Measurements from ENCODE around the gene SNCAIP. TPM values are rescaled to one million over a fixed set of nuclear protein-coding genes. Genes with fewer than 3 reads are reported as not detected.

SNCAIP gene
- total RNA-seq, 3 donors from 2014 or later (not counting 1 experiment from before 2014, with no cell fraction given), result 0.73 TPM; not detected in 2

DNA sequence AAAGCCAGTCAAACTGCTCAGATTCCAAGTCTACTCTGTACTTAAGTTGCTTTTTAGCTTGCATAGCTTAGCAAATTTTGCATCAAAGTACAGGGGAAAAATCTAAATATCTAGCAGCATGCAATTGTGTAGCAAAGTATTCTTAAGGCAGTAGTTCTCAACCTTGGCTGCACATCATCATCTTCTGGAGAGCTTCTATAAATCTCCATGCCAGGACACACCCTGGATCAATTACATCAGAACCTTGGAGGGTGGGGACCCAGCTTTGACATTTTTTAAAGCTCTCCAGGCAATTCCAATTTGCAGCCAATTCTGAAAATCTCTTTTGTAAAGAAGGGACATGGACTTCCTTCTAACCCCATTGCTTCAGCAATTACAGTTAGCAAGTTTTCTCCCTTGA is 187.5 kb downstream of the SNCAIP start:
- no peak overlapping the region for H3K27ac Mint-ChIP-seq
- no peaks in the 10 kb centered on the region for H3K27me3 ChIP-seq (ENCODE audit: control insufficient read depth, insufficient read depth, low read length)
- ATAC-seq (no peak), DNase-seq (no peak)
- H3K4me1 Mint-ChIP-seq, result no peaks in the 10 kb centered on the region
- H3K27ac ChIP-seq (ENCODE audit: low read length), result no peak overlapping the region
- TF ChIP-seq, protein P1, sequence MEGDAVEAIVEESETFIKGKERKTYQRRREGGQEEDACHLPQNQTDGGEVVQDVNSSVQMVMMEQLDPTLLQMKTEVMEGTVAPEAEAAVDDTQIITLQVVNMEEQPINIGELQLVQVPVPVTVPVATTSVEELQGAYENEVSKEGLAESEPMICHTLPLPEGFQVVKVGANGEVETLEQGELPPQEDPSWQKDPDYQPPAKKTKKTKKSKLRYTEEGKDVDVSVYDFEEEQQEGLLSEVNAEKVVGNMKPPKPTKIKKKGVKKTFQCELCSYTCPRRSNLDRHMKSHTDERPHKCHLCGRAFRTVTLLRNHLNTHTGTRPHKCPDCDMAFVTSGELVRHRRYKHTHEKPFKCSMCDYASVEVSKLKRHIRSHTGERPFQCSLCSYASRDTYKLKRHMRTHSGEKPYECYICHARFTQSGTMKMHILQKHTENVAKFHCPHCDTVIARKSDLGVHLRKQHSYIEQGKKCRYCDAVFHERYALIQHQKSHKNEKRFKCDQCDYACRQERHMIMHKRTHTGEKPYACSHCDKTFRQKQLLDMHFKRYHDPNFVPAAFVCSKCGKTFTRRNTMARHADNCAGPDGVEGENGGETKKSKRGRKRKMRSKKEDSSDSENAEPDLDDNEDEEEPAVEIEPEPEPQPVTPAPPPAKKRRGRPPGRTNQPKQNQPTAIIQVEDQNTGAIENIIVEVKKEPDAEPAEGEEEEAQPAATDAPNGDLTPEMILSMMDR (IDR thresholded peaks at IDR 0.05), result no peak
- no peak overlapping the region for H3K4me3 Mint-ChIP-seq
- intact Hi-C loops (cut with micrococcal nuclease), result no loop called here
- peaks cover 0 to 3% of the 10 kb centered on the region in 2 donors for H3K27me3 Mint-ChIP-seq (ENCODE audit: low read depth in 2 of 2)
- no peaks in the 10 kb centered on the region for H3K9me3 ChIP-seq (ENCODE audit: control insufficient read depth, insufficient read depth, low read length)
- no peak overlapping the region for H3K4me3 ChIP-seq (ENCODE audit: low read length)
- H3K36me3 Mint-ChIP-seq, result no peaks in the 10 kb centered on the region
- H3K4me1 ChIP-seq (ENCODE audit: control insufficient read depth, insufficient read depth, low read length), result no peaks in the 10 kb centered on the region
- no peaks in the 10 kb centered on the region for H3K36me3 ChIP-seq (ENCODE audit: control insufficient read depth, insufficient read depth, low read length)
- H3K9me3 Mint-ChIP-seq, result no peaks in the 10 kb centered on the region

DNA sequence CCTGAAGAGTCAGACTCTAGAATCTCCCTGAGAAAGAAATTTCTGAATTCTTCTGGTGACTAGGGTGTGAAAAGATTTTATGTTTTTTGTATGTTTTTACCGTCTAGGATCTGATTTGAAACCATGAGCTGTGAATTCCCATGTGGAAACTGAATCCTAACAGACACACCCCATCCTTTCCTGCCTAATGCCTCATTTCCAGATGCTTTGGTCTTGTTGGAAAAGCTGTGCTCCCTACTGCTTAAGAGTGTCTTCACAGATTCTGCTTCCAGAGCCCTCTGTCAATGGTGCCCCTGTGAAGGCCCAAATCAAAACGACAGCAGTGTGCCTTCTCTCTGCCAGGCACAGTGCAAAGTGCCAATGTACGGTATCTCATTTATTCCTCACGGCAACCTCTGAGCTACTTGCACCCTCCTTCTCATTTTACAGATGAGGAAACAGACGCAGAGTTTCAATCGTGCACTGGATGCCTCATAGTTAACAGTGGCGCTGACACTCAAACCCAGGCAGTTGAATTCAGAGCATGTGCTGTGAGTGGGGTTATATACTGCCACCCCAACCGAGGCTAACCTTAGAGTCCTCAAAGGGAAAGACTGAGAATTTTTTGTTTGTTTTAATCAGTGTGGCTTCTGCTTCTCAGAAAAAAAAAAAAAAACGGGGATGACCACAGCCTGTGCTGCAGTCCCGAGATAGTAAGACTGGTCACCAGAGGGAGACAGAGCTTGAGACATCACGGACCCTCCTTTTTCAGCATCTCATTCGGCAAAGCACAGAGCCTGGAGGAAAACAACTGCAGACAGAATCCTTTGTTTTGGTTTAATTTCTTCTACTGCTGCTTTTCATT is 188.4 kb downstream of the SNCAIP start:
- Histone ChIP-seq H3K4me3 (ENCODE audit: low read length) (no peak overlapping the region), H3K36me3 (ENCODE audit: control insufficient read depth, insufficient read depth, low read length) (no peaks in the 10 kb centered on the region), H3K27me3 (ENCODE audit: control insufficient read depth, insufficient read depth, low read length) (no peaks in the 10 kb centered on the region), H3K4me1 (ENCODE audit: control insufficient read depth, insufficient read depth, low read length) (no peaks in the 10 kb centered on the region), H3K27ac (ENCODE audit: low read length) (no peak overlapping the region), H3K9me3 (ENCODE audit: control insufficient read depth, insufficient read depth, low read length) (no peaks in the 10 kb centered on the region)
- DNase-seq, result peak in 1 of 2 donors; percentile 10
- Mint-ChIP-seq H3K36me3 (no peaks in the 10 kb centered on the region), H3K4me3 (no peak overlapping the region), H3K27me3 (ENCODE audit: low read depth in 2 of 2) (peaks cover 0 to 3% of the 10 kb centered on the region in 2 donors), H3K27ac (no peak overlapping the region), H3K9me3 (no peaks in the 10 kb centered on the region), H3K4me1 (no peaks in the 10 kb centered on the region)
- intact Hi-C loops (cut with micrococcal nuclease), result no loop called here
- 54% methylated on average over 12 of the region's 12 CpGs for WGBS (ENCODE audit: insufficient coverage)
- TF ChIP-seq, protein P1 (IDR thresholded peaks at IDR 0.05), result no peak
- no peak for ATAC-seq

DNA sequence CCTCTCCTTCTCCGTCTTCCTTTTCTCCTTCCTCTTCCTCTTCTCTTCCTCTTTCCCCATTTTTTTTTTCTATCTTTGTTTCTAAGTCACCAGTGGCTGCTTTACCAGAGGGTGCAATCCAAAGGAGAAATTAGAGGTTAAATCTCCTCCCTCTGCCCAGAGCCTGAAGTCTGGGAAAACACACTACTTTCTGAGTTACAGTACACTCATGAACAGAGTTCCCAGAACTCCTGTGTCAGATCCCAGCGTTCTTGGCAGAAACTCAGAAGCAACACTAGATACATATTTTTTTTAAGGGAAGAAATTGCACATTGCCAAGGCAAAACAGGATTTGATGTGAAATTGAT is 189.0 kb downstream of the SNCAIP start:
- Mint-ChIP-seq H3K36me3 (no peaks in the 10 kb centered on the region), H3K27me3 (ENCODE audit: low read depth in 2 of 2) (peaks cover 0 to 3% of the 10 kb centered on the region in 2 donors), H3K9me3 (no peaks in the 10 kb centered on the region), H3K27ac (no peak overlapping the region), H3K4me3 (no peak overlapping the region), H3K4me1 (no peaks in the 10 kb centered on the region)
- WGBS (ENCODE audit: insufficient coverage), result 84% methylated on average over 2 of the region's 2 CpGs
- Histone ChIP-seq H3K27me3 (ENCODE audit: control insufficient read depth, insufficient read depth, low read length) (no peaks in the 10 kb centered on the region), H3K4me1 (ENCODE audit: control insufficient read depth, insufficient read depth, low read length) (no peaks in the 10 kb centered on the region), H3K36me3 (ENCODE audit: control insufficient read depth, insufficient read depth, low read length) (no peaks in the 10 kb centered on the region), H3K4me3 (ENCODE audit: low read length) (no peak overlapping the region), H3K9me3 (ENCODE audit: control insufficient read depth, insufficient read depth, low read length) (no peaks in the 10 kb centered on the region), H3K27ac (ENCODE audit: low read length) (no peak overlapping the region)
- DNase-seq, result no peak
- intact Hi-C loops (cut with micrococcal nuclease), result no loop called here
- TF ChIP-seq, protein P1 (IDR thresholded peaks at IDR 0.05), result no peak
- no peak for ATAC-seq

DNA sequence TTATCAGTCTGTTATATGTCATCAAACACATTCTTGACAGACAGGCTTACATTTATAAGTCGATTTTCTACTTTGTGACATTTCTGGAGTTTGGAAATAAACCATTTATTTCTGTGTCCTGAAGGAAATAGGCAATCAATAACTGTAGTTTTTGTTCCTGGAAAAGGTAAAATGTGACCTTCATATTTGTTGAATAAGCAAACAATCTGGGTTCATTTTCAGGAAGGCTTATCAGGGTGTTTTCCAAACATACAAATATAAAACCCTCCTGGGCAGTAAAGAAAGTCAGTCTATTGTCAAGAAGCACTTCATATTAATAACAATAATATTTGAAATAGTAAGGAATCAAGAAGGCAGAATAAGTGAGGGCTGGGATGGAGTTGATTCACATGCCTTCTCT is 195.0 kb downstream of the SNCAIP start:
- ATAC-seq (no peak), DNase-seq (no peak)
- no peaks in the 10 kb centered on the region for H3K9me3 ChIP-seq (ENCODE audit: control insufficient read depth, insufficient read depth, low read length)
- H3K27me3 ChIP-seq (ENCODE audit: control insufficient read depth, insufficient read depth, low read length), result no peaks in the 10 kb centered on the region
- no peaks in the 10 kb centered on the region for H3K27me3 Mint-ChIP-seq (ENCODE audit: low read depth in 2 of 2)
- TF ChIP-seq, protein P1 (IDR thresholded peaks at IDR 0.05), result no peak
- no peaks in the 10 kb centered on the region for H3K4me1 ChIP-seq (ENCODE audit: control insufficient read depth, insufficient read depth, low read length)
- no peak overlapping the region for H3K27ac Mint-ChIP-seq
- H3K36me3 ChIP-seq (ENCODE audit: control insufficient read depth, insufficient read depth, low read length), result no peaks in the 10 kb centered on the region
- no peaks in the 10 kb centered on the region for H3K36me3 Mint-ChIP-seq
- intact Hi-C loops (cut with micrococcal nuclease), result no loop called here
- no peak overlapping the region for H3K4me3 ChIP-seq (ENCODE audit: low read length)
- H3K4me3 Mint-ChIP-seq, result no peak overlapping the region
- 50% methylated on average over 1 of the region's 1 CpG for WGBS (ENCODE audit: insufficient coverage)
- H3K27ac ChIP-seq (ENCODE audit: low read length), result no peak overlapping the region
- H3K9me3 Mint-ChIP-seq, result no peaks in the 10 kb centered on the region
- no peaks in the 10 kb centered on the region for H3K4me1 Mint-ChIP-seq

All from natural killer cell (primary cell).